Peyer's patch (tissue), 4 donors: ENCODE measurements around the gene CAMKK1. TPM values are rescaled to one million over a fixed set of nuclear protein-coding genes. Genes with fewer than 3 reads are reported as not detected.

ENCODE experiments used
- DNase-seq, 3 donors: peaks; one replicate each; pipeline ENCODE4 v3.0.0-alpha.2; 2017 to 2019
- H3K27ac ChIP-seq, 4 donors: fragments of 200-600 bp; sonication (generic); one replicate each; pipeline ENCODE4 v1.5.1; 2016 to 2019
- H3K27me3 ChIP-seq, 2 donors: fragments of 200-600 bp; sonication (generic); one replicate each; pipeline ENCODE4 v1.5.1; 2019
- H3K36me3 ChIP-seq, 3 donors: fragments of 200-600 bp; sonication (generic); one replicate each; pipeline ENCODE4 v1.5.1; 2016 to 2019
- H3K4me1 ChIP-seq, 4 donors: fragments of 200-600 bp; sonication (generic); one replicate each; pipeline ENCODE4 v1.5.1; 2016 to 2019
- H3K4me3 ChIP-seq, 4 donors: fragments of 200-600 bp; sonication (generic); 1 replicate in 3 of 4; 2 replicates in 1 of 4; pipeline ENCODE4 v1.5.1; 2016 to 2019; ENCODE audit warnings: mild to moderate bottlenecking in 1 of 4
- H3K9me3 ChIP-seq, 4 donors: fragments of 200-600 bp; sonication (generic); one replicate each; pipeline ENCODE4 v1.5.1; 2016 to 2019; ENCODE audit warnings: mild to moderate bottlenecking in 1 of 4
- POLR2A ChIP-seq, 2 donors: fragments of 450-650 bp; IDR thresholded peaks; one replicate each; pipeline ENCODE4 v1.5.1; 2017; ENCODE audit warnings: antibody characterized with exemption in 2 of 2, mild to moderate bottlenecking in 2 of 2, moderate library complexity in 2 of 2
- total RNA-seq, 4 donors: library from RNA; depleted of rRNA; stranded (reverse); fragments of >200 nt; gene quantifications; one replicate each; pipeline ENCODE4 v1.1.0, GENCODE V29; 2016
- TF ChIP-seq, protein P1 (sequence below), 6 experiments: fragments of 450-650 bp in 4 of 6; fragments of 200-600 bp in 2 of 6; sonication (generic) in 1 of 6; IDR thresholded peaks; one replicate each; pipeline ENCODE4 v1.5.1; 2017 to 2019; ENCODE audit warnings: antibody characterized with exemption in 6 of 6, mild to moderate bottlenecking in 3 of 6, moderate library complexity in 1 of 6

CAMKK1 gene
- total RNA-seq, result 10 to 100 TPM in 1 of 4 donors, 1 to 10 TPM in 3; 2.5 to 13.2 (median 4.6) TPM

- no peaks in the 10 kb centered on the region for H3K9me3 ChIP-seq
- no peaks in the 10 kb centered on the region for H3K36me3 ChIP-seq
- peaks cover 10 to 54% (median 21%) of the 10 kb centered on the region in 4 donors for H3K4me1 ChIP-seq
- DNase-seq, result peak; percentile 89 to 96 (median 95)
- no peaks in the 10 kb centered on the region for H3K27me3 ChIP-seq
- H3K27ac ChIP-seq, result peak within 1 kb of the TSS; percentile 79 to 89 (median 86)
- TF ChIP-seq, protein P1, sequence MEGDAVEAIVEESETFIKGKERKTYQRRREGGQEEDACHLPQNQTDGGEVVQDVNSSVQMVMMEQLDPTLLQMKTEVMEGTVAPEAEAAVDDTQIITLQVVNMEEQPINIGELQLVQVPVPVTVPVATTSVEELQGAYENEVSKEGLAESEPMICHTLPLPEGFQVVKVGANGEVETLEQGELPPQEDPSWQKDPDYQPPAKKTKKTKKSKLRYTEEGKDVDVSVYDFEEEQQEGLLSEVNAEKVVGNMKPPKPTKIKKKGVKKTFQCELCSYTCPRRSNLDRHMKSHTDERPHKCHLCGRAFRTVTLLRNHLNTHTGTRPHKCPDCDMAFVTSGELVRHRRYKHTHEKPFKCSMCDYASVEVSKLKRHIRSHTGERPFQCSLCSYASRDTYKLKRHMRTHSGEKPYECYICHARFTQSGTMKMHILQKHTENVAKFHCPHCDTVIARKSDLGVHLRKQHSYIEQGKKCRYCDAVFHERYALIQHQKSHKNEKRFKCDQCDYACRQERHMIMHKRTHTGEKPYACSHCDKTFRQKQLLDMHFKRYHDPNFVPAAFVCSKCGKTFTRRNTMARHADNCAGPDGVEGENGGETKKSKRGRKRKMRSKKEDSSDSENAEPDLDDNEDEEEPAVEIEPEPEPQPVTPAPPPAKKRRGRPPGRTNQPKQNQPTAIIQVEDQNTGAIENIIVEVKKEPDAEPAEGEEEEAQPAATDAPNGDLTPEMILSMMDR (IDR thresholded peaks at IDR 0.05), result peak in 2 of 6 experiments; percentile 9 to 12
- TF ChIP-seq POLR2A (IDR thresholded peaks at IDR 0.05), result peak in 1 of 2 donors; percentile 52
- H3K4me3 ChIP-seq, result peak within 1 kb of the TSS; percentile 63 to 86 (median 74)
Observed at GRCh38 chr17:3893003-3893719, at the start of gene CAMKK1. Gene CAMKK1 (minus strand): TSS chr17:3893053. CDS start chr17:3885687, 7,366 bp downstream.

DNA sequence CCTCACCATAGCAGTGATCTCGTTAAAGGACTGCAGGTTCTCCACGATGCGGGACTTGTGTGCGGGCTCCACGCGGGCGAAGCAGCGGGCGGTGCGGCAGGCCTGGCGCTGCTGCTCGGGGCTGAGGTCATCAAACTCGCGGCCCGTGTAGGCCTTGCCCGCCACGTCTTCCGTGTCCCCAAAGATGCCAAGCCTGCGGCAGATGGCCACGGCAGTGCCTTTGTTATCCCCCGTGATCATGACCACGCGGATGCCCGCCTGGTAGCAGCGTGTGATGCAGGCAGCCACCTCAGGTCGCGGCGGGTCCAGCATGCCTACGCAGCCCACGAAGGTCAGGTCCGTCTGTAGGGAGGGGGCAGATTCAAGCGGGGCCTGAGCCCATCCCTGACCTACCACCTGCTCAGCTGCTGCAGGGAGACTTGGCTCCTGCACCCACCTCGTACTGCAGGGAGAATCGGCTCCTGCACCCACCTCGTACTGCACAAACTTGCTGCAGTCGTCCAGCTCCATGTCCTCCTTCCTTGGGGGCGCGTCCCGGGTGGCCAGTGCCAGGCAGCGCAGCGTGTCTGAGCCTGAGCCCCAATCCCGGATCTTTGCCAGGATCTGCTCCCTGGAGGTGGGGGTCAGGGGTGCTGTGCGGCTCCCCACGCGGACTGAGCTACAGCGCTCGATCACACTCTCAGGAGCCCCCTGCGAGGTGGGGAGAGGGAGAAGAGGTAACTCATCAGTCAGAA is 48.3 kb upstream of the CAMKK1 start:
- TF ChIP-seq, protein P1 (IDR thresholded peaks at IDR 0.05), result no peak
- TF ChIP-seq POLR2A (IDR thresholded peaks at IDR 0.05), result no peak
- Histone ChIP-seq H3K4me1 (no peaks in the 10 kb centered on the region), H3K27me3 (no peaks in the 10 kb centered on the region), H3K4me3 (no peak overlapping the region), H3K27ac (no peak overlapping the region), H3K36me3 (peaks cover 0 to 79% (median 0%) of the 10 kb centered on the region in 3 donors), H3K9me3 (no peaks in the 10 kb centered on the region)
- DNase-seq, result no peak

DNA sequence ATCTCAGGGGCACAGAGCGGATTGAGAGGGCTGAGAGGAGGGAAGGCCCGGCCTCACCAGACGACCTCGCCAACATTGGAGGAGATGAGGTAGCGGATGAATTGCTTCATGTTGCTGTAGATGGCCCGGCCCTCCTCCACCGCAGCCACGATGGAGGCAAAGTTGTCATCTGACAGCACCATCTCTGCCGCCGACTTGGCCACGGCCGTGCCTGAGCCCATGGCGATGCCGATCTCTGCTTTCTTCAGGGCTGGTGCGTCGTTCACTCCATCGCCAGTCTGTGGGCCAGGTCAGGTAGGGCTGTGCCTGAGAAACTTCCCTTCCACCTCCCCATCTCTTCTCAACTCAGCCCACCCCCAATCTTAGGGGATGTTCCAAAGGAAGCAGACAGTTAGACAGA is 44.5 kb upstream of the CAMKK1 start:
- DNase-seq, result no peak
- H3K4me1 ChIP-seq, result no peaks in the 10 kb centered on the region
- peaks cover 0 to 74% (median 0%) of the 10 kb centered on the region in 3 donors for H3K36me3 ChIP-seq
- H3K27ac ChIP-seq, result no peak overlapping the region
- no peak overlapping the region for H3K4me3 ChIP-seq
- no peaks in the 10 kb centered on the region for H3K9me3 ChIP-seq
- TF ChIP-seq, protein P1 (IDR thresholded peaks at IDR 0.05), result no peak
- no peak for TF ChIP-seq POLR2A (IDR thresholded peaks at IDR 0.05)
- no peaks in the 10 kb centered on the region for H3K27me3 ChIP-seq

GRCh38 chr17:3935825-3936355 is 43.0 kb upstream of the CAMKK1 start:
- DNase-seq, result no peak
- Histone ChIP-seq H3K4me3 (no peak overlapping the region), H3K27me3 (no peaks in the 10 kb centered on the region), H3K36me3 (peaks cover 0 to 63% (median 0%) of the 10 kb centered on the region in 3 donors), H3K4me1 (no peaks in the 10 kb centered on the region), H3K9me3 (no peaks in the 10 kb centered on the region), H3K27ac (no peak overlapping the region)
- TF ChIP-seq POLR2A (IDR thresholded peaks at IDR 0.05), result no peak
- TF ChIP-seq, protein P1 (IDR thresholded peaks at IDR 0.05), result no peak

DNA sequence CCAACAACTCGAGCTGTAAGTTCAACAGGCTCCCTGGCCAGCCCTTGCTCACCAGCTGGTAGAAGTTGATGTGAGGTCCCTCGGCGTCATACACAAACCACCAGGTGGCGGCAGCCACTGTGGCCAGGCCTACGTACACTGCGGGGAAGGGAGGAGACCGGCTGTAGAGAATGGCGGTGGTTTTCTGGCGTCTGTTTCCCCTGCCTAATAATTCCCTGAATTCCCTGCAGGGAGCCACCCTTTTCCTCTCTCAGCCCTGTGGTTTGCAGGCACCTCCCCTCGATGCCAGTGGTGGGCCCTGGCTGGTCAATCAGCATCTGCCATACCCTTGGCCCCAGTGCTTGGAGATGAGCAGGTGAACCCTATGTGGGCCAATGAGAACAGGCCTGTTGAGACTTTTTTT is 42.3 kb upstream of the CAMKK1 start:
- Histone ChIP-seq H3K36me3 (peaks cover 0 to 60% (median 0%) of the 10 kb centered on the region in 3 donors), H3K9me3 (no peaks in the 10 kb centered on the region), H3K27ac (no peak overlapping the region), H3K27me3 (no peaks in the 10 kb centered on the region), H3K4me3 (no peak overlapping the region), H3K4me1 (no peaks in the 10 kb centered on the region)
- no peak for TF ChIP-seq POLR2A (IDR thresholded peaks at IDR 0.05)
- TF ChIP-seq, protein P1 (IDR thresholded peaks at IDR 0.05), result peak; percentile 11 to 86 (median 71)
- DNase-seq, result peak; percentile 48 to 85 (median 81)
